Lower lobe of right lung (tissue), 2 donors: ENCODE results near the gene UTP25. TPM values are rescaled to one million over a fixed set of nuclear protein-coding genes. Genes with fewer than 3 reads are reported as not detected.

ENCODE experiments used
- ATAC-seq, 2 donors: fragments of 200-7000 bp; cut with Tn5 transposase; one replicate each; pipeline ENCODE4 v1.9.1; 2020 to 2022; ENCODE audit warnings: mild to moderate bottlenecking in 2 of 2, moderate library complexity in 2 of 2
- DNase-seq: peaks from one replicate; pipeline ENCODE4 v3.0.0-alpha.2; 2020
- H3K27ac ChIP-seq: fragments of 200-600 bp; one replicate; pipeline ENCODE4 v1.8.0; 2022
- H3K27me3 ChIP-seq: fragments of 200-600 bp; one replicate; pipeline ENCODE4 v1.8.0; 2022; ENCODE audit warnings: low read depth
- H3K36me3 ChIP-seq: fragments of 200-600 bp; one replicate; pipeline ENCODE4 v1.8.0; 2022; ENCODE audit warnings: mild to moderate bottlenecking
- H3K4me1 ChIP-seq: fragments of 200-600 bp; one replicate; pipeline ENCODE4 v1.8.0; 2022
- H3K4me3 ChIP-seq: fragments of 200-600 bp; one replicate; pipeline ENCODE4 v1.8.0; 2022; ENCODE audit warnings: mild to moderate bottlenecking
- H3K9me3 ChIP-seq: fragments of 200-600 bp; one replicate; pipeline ENCODE4 v1.8.0; 2022
- intact Hi-C: fragments of 100-400 bp; cut with DNase I; formaldehyde crosslinking; loops from one replicate; pipeline ENCODE4 v1.11.0; 2022
- total RNA-seq: library from RNA; stranded (reverse); fragmentation: NEBNext Ultra II Directional; extraction: Animal tissue kit (Norgen Biotek cat#: 25700); gene quantifications from one replicate; pipeline ENCODE4 v1.2.1, GENCODE V29; 2021
- TF ChIP-seq, protein P1 (sequence below): fragments of 200-600 bp; IDR thresholded peaks from one replicate; pipeline ENCODE4 v1.8.0; 2022; ENCODE audit warnings: antibody characterized with exemption, mild to moderate bottlenecking
- donor health status: DM: no; HTN: yes; CAD: no; lungs with severe emphysema.

The UTP25 gene
- total RNA-seq, 1 donor from 2014 or later, result 6.2 TPM

DNA sequence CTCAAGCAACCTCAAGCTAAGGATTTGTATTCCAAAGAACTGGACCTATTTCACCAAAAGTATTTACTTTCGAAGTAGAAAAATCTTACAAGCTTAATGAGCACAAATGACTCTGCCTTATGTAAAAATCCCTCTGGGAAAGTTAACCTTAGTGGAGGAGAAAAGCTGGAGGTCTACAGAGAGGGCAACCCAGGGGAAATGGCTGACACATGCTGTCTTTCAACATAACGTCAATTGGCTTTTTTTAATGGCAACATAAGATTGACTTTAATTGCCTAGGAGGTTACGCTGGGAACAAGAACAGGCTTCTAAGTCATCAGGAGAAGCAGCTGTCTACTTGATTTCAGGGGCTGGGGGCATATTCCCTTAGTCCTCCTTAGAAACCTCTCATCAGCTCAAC lies 52.3 kb downstream of the UTP25 start:
- intact Hi-C loops, result no loop called here
- Histone ChIP-seq H3K36me3 (no peaks in the 10 kb centered on the region), H3K9me3 (no peaks in the 10 kb centered on the region), H3K4me1 (peaks cover 3% of the 10 kb centered on the region), H3K27me3 (no peaks in the 10 kb centered on the region), H3K27ac (no peak overlapping the region), H3K4me3 (no peak overlapping the region)
- TF ChIP-seq, protein P1, sequence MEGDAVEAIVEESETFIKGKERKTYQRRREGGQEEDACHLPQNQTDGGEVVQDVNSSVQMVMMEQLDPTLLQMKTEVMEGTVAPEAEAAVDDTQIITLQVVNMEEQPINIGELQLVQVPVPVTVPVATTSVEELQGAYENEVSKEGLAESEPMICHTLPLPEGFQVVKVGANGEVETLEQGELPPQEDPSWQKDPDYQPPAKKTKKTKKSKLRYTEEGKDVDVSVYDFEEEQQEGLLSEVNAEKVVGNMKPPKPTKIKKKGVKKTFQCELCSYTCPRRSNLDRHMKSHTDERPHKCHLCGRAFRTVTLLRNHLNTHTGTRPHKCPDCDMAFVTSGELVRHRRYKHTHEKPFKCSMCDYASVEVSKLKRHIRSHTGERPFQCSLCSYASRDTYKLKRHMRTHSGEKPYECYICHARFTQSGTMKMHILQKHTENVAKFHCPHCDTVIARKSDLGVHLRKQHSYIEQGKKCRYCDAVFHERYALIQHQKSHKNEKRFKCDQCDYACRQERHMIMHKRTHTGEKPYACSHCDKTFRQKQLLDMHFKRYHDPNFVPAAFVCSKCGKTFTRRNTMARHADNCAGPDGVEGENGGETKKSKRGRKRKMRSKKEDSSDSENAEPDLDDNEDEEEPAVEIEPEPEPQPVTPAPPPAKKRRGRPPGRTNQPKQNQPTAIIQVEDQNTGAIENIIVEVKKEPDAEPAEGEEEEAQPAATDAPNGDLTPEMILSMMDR, result no peak
- DNase-seq (no peak), ATAC-seq (no peak)

DNA sequence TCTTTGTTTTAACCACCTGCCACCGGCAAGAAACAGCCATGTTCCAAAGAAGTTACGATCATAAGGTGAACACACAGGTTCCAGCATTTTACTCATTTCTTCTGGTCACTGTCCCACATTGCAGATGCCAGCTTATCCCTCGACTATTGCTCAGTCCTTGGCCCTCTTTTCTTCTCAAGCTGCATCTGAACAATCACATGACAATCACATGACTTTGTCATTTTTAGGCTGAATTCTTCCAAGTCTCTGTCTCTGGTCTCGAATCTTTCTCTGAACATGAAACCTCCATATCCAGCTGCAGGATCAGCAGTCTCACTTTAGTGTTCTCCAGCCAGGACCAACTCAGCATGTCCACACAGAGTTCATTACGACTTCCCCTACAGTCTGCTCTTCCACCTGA lies 53.8 kb downstream of the UTP25 start:
- TF ChIP-seq, protein P1, result no peak

DNA sequence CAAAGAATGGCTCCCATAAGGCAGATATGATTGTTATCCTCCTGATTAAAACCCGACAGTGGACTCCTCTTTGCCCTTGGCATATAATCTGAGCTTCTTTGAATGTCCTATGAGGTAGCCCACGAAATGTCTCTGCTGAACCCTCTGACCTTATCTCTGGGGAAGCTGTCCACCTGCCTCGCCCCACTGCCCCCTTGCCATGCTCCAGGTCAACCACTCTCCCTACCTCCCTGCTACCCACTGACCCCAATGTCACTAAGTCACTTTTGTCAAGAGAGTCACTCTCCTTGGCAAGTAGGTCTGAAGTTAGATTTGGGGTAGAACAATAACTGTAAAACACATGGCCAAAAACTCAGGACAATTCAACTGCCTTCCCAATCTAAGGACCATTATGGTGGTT lies 54.5 kb downstream of the UTP25 start:
- no peak for DNase-seq
- TF ChIP-seq, protein P1, result no peak
- peaks cover 3% of the 10 kb centered on the region for H3K4me1 ChIP-seq
- no peak overlapping the region for H3K4me3 ChIP-seq
- intact Hi-C loops, result no loop called here
- no peaks in the 10 kb centered on the region for H3K9me3 ChIP-seq
- H3K36me3 ChIP-seq, result no peaks in the 10 kb centered on the region
- H3K27me3 ChIP-seq, result no peaks in the 10 kb centered on the region
- ATAC-seq, result no peak
- no peak overlapping the region for H3K27ac ChIP-seq

More for the DNA sequence above, 53.8 kb downstream of the UTP25 start:
- no peak overlapping the region for H3K4me3 ChIP-seq
- DNase-seq (no peak), ATAC-seq (no peak)
- no peaks in the 10 kb centered on the region for H3K27me3 ChIP-seq
- peaks cover 3% of the 10 kb centered on the region for H3K4me1 ChIP-seq
- H3K36me3 ChIP-seq, result no peaks in the 10 kb centered on the region
- no peak overlapping the region for H3K27ac ChIP-seq
- H3K9me3 ChIP-seq, result no peaks in the 10 kb centered on the region
- intact Hi-C loops, result no loop called here

DNA sequence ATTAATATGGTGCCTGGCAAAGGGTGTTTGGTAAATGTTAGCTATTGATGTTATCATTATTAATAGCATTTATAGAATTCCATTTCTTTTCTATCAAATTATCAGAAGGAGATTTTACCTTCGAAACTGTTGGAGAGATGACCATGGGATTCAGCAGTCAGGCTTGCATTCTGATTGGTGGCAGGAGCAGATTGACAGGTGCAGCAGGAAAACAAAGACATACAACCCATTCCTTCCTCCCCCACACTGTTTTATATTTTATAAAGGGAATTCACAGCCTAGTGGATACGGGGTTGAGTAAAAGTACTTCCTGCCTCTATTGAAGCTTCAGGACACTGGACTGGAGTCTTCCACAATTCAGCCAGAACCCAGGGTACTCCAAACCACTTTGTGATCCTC lies 55.2 kb downstream of the UTP25 start:
- Histone ChIP-seq H3K27ac (no peak overlapping the region), H3K4me3 (no peak overlapping the region), H3K27me3 (no peaks in the 10 kb centered on the region), H3K36me3 (no peaks in the 10 kb centered on the region), H3K9me3 (no peaks in the 10 kb centered on the region), H3K4me1 (peaks cover 3% of the 10 kb centered on the region)
- intact Hi-C loops, result no loop called here
- TF ChIP-seq, protein P1, result no peak
- DNase-seq (no peak), ATAC-seq (no peak)

DNA sequence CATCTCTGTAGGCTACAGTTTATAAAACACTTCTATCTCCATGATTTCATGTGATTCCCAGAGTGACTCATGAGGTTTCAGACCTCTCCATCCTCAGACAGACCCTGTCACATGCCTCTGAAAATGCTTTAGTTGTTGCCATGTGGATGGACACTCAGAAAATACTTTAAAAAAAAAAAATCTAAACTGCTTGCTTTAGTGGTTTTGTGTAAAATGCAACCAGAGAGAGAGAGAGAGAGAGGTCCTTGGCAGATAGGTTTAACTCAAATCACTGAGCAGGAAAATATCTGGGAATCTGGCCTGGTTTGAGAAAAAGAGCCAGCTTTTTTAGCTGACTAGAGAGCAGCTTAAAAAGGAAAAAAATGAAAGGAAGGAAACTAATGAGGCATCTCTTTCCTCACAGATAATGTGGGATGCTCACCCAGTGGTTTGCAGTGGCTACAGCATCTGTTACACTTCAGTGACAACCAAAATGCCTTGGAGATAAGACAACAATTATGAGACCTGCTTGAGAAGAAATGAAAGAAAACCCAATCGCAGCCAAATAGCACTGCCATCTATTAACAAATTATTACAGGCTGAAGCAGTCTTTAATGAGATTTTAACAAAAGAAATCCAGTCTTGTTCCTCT lies 55.7 kb downstream of the UTP25 start:
- ATAC-seq, result no peak
- Histone ChIP-seq H3K36me3 (no peaks in the 10 kb centered on the region), H3K27me3 (no peaks in the 10 kb centered on the region), H3K9me3 (no peaks in the 10 kb centered on the region), H3K4me1 (peaks cover 3% of the 10 kb centered on the region), H3K27ac (no peak overlapping the region), H3K4me3 (no peak overlapping the region)
- no peak for DNase-seq
- intact Hi-C loops, result no loop called here
- TF ChIP-seq, protein P1, result no peak
